Fibroblast of skin of left biceps (primary cell): ENCODE data around the gene GUCY1A1.
"Not testable (repeated sequence)": the region's sequence is repeated elsewhere in the genome, so short reads cannot be mapped to it uniquely, and the experiment has no call there.

Experiments
- DNase-seq, 2 experiments: peaks; one replicate each; pipeline ENCODE4 v3.0.0-alpha.2; 2013; ENCODE audit warnings: low read depth in 2 of 2

Gene GUCY1A1, protein sequence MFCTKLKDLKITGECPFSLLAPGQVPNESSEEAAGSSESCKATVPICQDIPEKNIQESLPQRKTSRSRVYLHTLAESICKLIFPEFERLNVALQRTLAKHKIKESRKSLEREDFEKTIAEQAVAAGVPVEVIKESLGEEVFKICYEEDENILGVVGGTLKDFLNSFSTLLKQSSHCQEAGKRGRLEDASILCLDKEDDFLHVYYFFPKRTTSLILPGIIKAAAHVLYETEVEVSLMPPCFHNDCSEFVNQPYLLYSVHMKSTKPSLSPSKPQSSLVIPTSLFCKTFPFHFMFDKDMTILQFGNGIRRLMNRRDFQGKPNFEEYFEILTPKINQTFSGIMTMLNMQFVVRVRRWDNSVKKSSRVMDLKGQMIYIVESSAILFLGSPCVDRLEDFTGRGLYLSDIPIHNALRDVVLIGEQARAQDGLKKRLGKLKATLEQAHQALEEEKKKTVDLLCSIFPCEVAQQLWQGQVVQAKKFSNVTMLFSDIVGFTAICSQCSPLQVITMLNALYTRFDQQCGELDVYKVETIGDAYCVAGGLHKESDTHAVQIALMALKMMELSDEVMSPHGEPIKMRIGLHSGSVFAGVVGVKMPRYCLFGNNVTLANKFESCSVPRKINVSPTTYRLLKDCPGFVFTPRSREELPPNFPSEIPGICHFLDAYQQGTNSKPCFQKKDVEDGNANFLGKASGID

GRCh38 chr4:155666344-155667221, at the start of gene GUCY1A1:
Gene GUCY1A1, plus strand, starts transcription at chr4:155666848. Its CDS starts 30,020 bp downstream, at chr4:155696868.
- no peak for DNase-seq

DNA sequence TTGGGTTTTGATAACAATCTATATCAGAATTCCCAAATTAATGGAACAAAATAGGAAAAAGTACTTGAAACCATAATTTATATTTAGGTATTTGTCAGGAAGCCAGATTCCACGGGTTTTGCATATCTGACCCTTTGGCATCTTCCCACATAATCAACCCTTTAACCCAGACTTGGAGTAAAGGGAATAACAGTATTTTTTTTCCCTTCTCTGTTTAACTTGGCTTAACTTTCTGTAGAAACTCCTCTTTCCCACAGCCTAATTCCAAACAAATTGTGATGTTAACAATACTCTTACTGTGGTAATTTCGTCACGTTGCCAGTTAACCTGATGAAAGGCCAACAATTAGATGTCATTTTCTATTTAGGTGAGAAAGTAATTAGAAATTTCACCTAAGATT, 49.4 kb upstream of the GUCY1A1 start:
- DNase-seq: no peak

GRCh38 chr4:155618183-155618838, 48.3 kb upstream of the GUCY1A1 start:
- DNase-seq: no peak

- no peak for DNase-seq
Observed at GRCh38 chr4:155620637-155621036, 46.0 kb upstream of the GUCY1A1 start.

DNA sequence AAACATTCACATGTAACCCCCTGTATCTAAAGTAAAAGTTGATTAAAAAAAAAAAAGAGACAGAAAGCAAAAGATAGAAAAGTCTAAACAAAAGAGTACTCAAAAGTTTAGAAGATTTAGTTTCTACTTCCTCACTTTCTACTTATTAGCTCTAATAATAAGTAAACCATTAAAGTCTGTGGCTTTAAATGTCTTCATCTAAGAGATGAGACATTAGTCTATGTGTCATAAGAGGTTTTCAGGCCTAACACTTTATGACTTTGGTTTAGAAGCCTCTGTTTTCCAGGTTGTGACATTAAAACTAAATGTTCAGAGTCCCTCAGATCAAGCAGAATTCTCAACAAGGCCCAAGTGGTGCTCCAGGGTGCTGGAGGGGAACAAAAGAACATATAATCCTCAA, 42.2 kb upstream of the GUCY1A1 start:
- no peak for DNase-seq

GRCh38 chr4:155626561-155626960, 40.1 kb upstream of the GUCY1A1 start:
- no peak for DNase-seq

DNA sequence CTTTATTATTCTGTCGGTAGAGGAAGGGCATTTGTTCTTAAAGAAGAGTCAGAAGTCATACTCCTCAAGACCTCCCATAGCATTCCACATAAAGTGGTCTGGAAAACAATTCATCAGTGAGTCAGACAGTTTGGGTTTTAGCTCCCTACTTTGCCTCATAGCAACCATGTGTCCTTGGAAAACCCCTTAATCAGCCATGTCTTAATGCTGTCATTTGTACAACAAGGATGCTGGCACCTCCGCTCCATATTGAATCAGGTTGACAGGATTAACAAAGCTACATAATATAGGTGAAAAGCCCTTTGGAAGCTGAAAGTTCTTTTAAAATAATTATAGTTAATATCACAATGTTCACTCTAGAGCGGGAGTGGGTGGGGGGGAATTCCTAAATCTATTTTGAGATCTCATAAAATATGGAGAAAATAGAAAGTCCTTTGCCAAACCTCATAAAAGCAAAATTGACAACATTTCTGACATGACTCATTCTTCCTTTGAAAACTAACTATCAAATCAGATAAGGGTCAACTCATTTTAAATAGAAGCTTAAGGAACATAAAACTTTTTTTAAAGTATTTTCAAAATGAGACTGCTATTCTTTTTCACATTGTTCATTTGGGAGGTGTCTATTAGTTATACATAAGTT, 37.3 kb upstream of the GUCY1A1 start:
- no peak for DNase-seq

GRCh38 chr4:155629956-155630355, 36.7 kb upstream of the GUCY1A1 start:
- DNase-seq: peak in 1 of 2 experiments; percentile 64

DNA sequence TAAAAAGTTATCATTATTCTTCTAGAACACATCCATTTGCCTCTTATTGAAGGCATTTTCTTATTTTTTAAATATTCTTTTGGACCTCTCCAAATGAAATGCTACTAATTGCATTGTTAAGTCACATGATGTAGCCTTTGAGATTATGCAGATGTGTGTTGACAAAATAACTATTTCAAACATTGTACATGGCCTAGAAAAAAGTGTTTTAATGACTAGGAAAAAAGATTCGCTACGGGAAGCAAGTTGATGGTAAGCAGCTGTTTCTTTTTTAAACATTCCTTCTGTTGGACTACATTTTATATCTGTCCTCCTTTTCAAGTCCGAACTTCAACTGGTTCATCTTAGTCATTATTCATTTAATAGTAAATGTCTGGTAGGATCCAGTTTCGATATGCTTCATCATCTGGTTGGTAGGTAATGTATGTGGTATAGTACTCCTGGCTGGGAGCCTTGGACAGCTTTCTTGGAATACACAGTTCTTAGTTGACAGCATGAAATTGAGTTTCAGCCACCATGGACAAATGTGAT, 34.3 kb upstream of the GUCY1A1 start:
- DNase-seq: no peak

- DNase-seq: no peak
Observed at GRCh38 chr4:155638195-155638965, 28.3 kb upstream of the GUCY1A1 start.

GRCh38 chr4:155639704-155640523, 26.7 kb upstream of the GUCY1A1 start:
- DNase-seq: no peak

DNA sequence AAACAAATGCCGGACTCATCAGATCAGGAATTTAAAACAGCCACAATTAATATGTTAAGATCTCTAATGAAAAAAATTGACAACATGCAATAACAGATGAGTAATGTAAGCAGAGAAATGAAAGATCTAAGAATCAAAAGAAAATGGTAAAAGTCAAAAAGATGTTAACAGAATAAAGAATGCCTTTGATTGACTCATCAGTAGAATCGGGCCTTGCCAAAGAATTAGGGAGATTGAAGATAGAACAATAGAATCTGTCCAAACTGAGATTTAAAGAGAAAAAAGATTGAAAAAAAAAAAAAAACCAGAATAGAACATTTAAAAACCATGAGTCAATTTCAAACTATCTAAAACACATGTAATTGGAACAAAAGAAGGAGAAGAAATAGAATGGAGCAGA, 25.9 kb upstream of the GUCY1A1 start:
- no peak for DNase-seq

DNA sequence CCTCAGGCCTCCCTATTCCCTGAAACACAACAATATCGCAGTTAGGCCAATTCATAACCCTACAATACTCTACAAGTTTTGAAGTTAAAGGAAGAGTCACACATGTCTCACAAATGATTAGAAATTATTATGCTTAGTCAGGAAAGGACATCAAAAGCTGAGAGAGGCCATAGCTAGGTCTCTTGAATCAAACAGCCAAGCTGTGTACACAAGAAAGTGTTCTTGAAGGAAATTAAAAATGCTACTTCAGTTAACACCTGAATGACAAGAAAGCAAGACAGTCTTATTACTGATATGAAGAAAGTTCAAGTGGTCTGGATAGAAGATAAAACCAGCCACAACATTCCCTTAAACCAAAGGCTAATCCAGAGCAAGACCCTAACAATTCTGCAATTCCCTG, 23.6 kb upstream of the GUCY1A1 start:
- DNase-seq: no peak

GRCh38 chr4:155646001-155646400, 20.6 kb upstream of the GUCY1A1 start:
- no peak for DNase-seq

- DNase-seq: not testable (repeated sequence)
Observed at GRCh38 chr4:155650785-155651184, 15.9 kb upstream of the GUCY1A1 start.

GRCh38 chr4:155653052-155653451, 13.6 kb upstream of the GUCY1A1 start:
- no peak for DNase-seq

DNA sequence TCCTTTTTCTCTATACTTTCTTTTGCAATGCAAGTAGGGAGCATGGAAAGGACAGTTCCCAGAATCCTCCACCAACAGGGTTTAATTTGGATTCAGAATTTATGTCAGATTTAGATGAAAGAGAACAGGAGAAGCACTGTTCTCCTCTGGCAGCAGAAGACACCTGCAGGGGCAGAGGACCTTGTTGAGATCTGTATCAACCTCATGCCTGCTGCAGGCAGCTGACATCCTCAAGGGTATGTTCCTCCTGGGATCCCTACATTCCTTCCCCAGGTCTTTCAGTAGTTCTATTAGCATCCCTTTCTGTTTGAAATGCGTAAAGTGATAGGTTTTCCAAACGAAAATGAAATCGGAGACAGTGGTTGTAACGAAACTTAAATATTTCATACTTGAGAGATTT, 10.6 kb upstream of the GUCY1A1 start:
- no peak for DNase-seq

GRCh38 chr4:155657169-155657568, 9.5 kb upstream of the GUCY1A1 start:
- DNase-seq: peak in 1 of 2 experiments; percentile 28

- no peak for DNase-seq
Observed at GRCh38 chr4:155657985-155658680, 8.5 kb upstream of the GUCY1A1 start.
